ENCODE measurements around the gene KIF1A.

- TF ChIP-seq CTCF (IDR thresholded peaks at IDR 0.05) (no peak), POLR2A (IDR thresholded peaks at IDR 0.05) (no peak), POLR2AphosphoS5 (IDR thresholded peaks at IDR 0.05) (no peak)
These were observed 22.5 kb downstream of the KIF1A start for GRCh38 chr2:240797500-240797895.
